Measurements from ENCODE around the gene ALAS2.

- TF ChIP-seq CTCF (IDR thresholded peaks at IDR 0.05; ENCODE audit: insufficient read depth, low read length) (no peak), POLR2AphosphoS5 (IDR thresholded peaks at IDR 0.05; ENCODE audit: low read depth) (no peak), GABPA (IDR thresholded peaks at IDR 0.05; ENCODE audit: low read depth) (no peak), REST (IDR thresholded peaks at IDR 0.05; ENCODE audit: insufficient replicate concordance, low read depth) (no peak), SPI1 (IDR thresholded peaks at IDR 0.05; ENCODE audit: borderline replicate concordance, low read depth) (no peak)
These were observed 3.9 kb downstream of the ALAS2 start for GRCh38 chrX:55026840-55027239.
